ENCODE measurements around the gene DDAH1.
"Not testable (repeated sequence)": the region's sequence is repeated elsewhere in the genome, so short reads cannot be mapped to it uniquely, and the experiment has no call there.

Gene DDAH1

DNA sequence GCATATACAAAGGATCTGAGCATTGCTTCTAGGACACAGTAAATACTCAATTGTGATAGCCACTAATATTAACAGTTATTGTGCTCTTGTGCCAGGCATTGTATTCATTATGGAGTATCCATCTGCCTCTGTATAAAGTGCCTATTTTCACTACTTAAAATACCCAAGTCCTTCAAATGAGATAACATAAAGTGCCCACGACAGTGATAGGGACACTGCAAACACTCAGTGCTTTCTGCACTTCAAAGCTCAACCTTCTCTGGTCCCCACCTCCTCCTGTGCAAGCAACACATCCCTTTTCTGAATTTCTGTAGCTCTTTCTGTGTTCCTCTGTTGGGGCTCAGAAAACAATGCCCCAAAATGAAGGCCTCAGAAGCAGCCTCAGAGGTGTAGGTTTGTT, 6.6 kb upstream of the DDAH1 start:
- peaks cover 49% of the 10 kb centered on the region for H3K36me3 ChIP-seq (ENCODE audit: control insufficient read depth, insufficient read depth, low read length)
- H3K9me3 ChIP-seq (ENCODE audit: control insufficient read depth, low read length) = no peaks in the 10 kb centered on the region
- H3K4me3 ChIP-seq (ENCODE audit: extremely low read depth, insufficient read depth, low read length, poor library complexity, severe bottlenecking) = no peak overlapping the region
- 33 to 57% methylated on average over 1 of the region's 1 CpG for WGBS, 2 experiments (ENCODE audit: insufficient coverage in 2 of 2)
- H3K27ac ChIP-seq (ENCODE audit: low read depth, low read length, severe bottlenecking) = no peak overlapping the region
- H3K4me1 ChIP-seq (ENCODE audit: control insufficient read depth, insufficient read depth, low read length, poor library complexity, severe bottlenecking) = no peaks in the 10 kb centered on the region

DNA sequence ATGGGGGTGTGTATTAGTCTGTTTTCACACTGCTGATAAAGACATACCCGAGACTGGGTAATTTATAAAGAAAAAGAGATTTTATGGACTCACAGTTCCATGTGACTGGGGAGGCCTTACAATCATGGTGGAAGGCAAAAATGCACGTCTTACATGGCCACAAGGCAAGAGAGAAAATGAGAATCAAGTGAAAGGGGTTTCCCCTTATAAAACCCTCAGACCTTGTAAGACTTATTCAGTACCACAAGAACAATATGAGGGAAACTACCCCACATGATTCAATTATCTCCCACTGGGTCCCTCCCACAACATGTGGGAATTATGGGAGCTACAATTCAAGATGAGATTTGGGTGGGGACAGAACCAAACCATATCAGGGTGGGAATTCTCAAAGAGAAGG, 5.2 kb upstream of the DDAH1 start:
- H3K9me3 ChIP-seq (ENCODE audit: control insufficient read depth, low read length); H3K4me3 ChIP-seq (ENCODE audit: extremely low read depth, insufficient read depth, low read length, poor library complexity, severe bottlenecking); H3K4me1 ChIP-seq (ENCODE audit: control insufficient read depth, insufficient read depth, low read length, poor library complexity, severe bottlenecking); H3K27ac ChIP-seq (ENCODE audit: low read depth, low read length, severe bottlenecking): not testable (repeated sequence)
- peaks cover 36% of the 10 kb centered on the region for H3K36me3 ChIP-seq (ENCODE audit: control insufficient read depth, insufficient read depth, low read length)
- 86 to 95% methylated on average over 2 of the region's 2 CpGs for WGBS, 2 experiments (ENCODE audit: insufficient coverage in 2 of 2)

DNA sequence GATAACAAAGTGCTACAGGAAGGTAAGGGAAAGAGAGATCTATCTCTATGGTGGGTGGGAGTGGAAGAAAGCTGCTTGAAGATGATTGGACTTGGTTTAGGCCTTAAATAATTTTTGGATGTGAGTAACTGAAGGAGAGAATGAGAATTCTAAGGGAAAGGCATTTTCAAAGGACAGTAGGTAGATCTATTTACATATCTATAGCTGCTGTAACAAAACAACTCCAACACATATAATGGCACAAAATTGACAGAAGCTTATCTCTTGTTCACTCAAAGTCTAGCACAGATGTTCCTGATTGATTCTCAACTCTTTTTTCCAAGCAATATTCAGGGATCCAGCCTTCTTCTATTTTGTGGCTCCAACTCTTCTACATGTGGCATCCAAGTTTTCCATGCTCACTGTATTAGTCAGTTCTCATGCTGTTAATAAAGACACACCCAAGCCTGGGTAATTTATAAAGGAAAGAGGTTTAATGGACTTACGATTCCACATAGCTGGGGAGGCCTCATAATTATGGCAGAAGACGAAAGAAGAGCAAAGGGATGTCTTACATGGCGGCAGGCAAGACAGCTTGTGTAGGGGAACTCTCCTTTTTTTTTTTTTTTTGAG, 3.1 kb upstream of the DDAH1 start:
- no peak overlapping the region for H3K27ac ChIP-seq (ENCODE audit: low read depth, low read length, severe bottlenecking)
- H3K36me3 ChIP-seq (ENCODE audit: control insufficient read depth, insufficient read depth, low read length) = peaks cover 21% of the 10 kb centered on the region
- H3K4me1 ChIP-seq (ENCODE audit: control insufficient read depth, insufficient read depth, low read length, poor library complexity, severe bottlenecking) = peaks cover 5% of the 10 kb centered on the region
- no peaks in the 10 kb centered on the region for H3K9me3 ChIP-seq (ENCODE audit: control insufficient read depth, low read length)
- no peak overlapping the region for H3K4me3 ChIP-seq (ENCODE audit: extremely low read depth, insufficient read depth, low read length, poor library complexity, severe bottlenecking)
- WGBS, 2 experiments (ENCODE audit: insufficient coverage in 2 of 2) = 100% methylated on average over 2 of the region's 3 CpGs

DNA sequence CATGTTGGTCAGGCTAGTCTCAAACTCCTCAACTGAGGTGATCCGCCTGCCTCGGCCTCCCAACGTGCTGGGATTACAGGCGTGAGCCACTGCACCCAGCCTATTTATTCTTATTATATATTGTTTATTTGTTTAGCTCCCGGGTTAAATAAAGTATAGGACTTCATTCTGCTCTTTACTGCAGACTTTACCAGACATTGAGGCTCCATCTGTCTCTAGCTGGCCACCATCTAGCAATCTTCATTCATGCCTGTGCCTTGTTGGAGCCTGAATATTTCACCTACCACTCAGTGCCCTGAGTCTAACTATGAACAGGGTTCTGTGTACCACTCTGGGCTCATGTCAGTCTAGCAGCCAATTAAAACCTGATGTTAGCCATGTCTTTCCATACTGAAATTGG, 2.1 kb upstream of the DDAH1 start:
- Histone ChIP-seq H3K9me3 (ENCODE audit: control insufficient read depth, low read length) (no peaks in the 10 kb centered on the region), H3K27ac (ENCODE audit: low read depth, low read length, severe bottlenecking) (no peak overlapping the region), H3K4me3 (ENCODE audit: extremely low read depth, insufficient read depth, low read length, poor library complexity, severe bottlenecking) (no peak overlapping the region), H3K36me3 (ENCODE audit: control insufficient read depth, insufficient read depth, low read length) (peaks cover 19% of the 10 kb centered on the region), H3K4me1 (ENCODE audit: control insufficient read depth, insufficient read depth, low read length, poor library complexity, severe bottlenecking) (peaks cover 8% of the 10 kb centered on the region)
- WGBS, 2 experiments (ENCODE audit: insufficient coverage in 2 of 2) = 80% methylated on average over 1 of the region's 5 CpGs; no CpG with 5 or more reads in 1 of the 2 experiments

DNA sequence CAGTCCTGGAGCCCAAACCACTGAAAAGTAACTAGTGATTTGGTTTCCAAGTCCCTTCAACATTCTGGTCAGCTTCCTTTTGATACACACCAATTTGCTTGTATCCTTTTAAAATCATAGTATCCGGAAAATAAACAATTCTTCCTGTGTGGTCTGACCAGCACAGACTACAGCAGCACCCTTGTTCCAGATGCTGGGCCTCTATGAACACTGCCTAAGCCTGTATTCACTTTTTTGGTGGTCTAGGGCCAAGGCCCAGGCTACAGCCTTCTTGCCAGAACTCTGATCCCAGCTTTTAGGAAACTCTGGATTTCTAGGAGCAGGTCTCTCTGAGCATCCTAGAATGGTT, 801 bp upstream of the DDAH1 start:
- no peak overlapping the region for H3K27ac ChIP-seq (ENCODE audit: low read depth, low read length, severe bottlenecking)
- peak overlapping the region; percentile 62 for H3K4me3 ChIP-seq (ENCODE audit: extremely low read depth, insufficient read depth, low read length, poor library complexity, severe bottlenecking)
- H3K9me3 ChIP-seq (ENCODE audit: control insufficient read depth, low read length) = no peaks in the 10 kb centered on the region
- WGBS, 2 experiments (ENCODE audit: insufficient coverage in 2 of 2) = 100% methylated on average over 1 of the region's 1 CpG
- peaks cover 8% of the 10 kb centered on the region for H3K4me1 ChIP-seq (ENCODE audit: control insufficient read depth, insufficient read depth, low read length, poor library complexity, severe bottlenecking)
- peaks cover 11% of the 10 kb centered on the region for H3K36me3 ChIP-seq (ENCODE audit: control insufficient read depth, insufficient read depth, low read length)

DNA sequence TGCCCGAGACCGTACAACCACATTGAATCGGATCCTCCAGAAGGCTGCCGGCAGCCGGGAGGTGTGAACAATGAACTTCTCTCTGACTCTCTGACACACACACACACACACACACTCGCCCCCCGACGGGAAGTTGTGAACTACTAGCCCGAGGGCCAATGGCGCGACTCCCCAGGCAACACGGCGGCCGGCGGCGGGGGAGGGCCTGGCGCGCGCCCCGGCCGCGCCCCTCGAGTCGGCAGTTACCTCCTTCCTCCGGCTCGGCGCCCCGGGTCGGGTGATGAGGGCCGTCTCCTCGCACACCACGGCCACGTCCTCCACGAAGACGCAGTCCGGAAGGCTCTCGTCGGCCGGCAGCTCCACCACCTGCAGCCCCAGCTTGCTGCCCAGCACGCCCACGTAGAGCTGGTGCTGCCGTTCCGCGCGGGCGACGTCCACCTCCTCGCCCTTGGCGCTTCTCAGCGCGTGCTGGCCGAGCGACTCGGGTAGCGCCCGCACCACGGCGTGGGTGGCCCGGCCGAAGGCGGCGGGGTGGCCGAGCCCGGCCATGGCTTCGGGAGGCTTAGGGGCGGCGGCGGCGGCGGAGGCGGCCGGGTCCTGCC, 361 bp downstream of the DDAH1 start:
- peaks cover 8% of the 10 kb centered on the region for H3K4me1 ChIP-seq (ENCODE audit: control insufficient read depth, insufficient read depth, low read length, poor library complexity, severe bottlenecking)
- H3K9me3 ChIP-seq (ENCODE audit: control insufficient read depth, low read length) = no peaks in the 10 kb centered on the region
- H3K27ac ChIP-seq (ENCODE audit: low read depth, low read length, severe bottlenecking) = peak overlapping the region; percentile 64
- peaks cover 5% of the 10 kb centered on the region for H3K36me3 ChIP-seq (ENCODE audit: control insufficient read depth, insufficient read depth, low read length)
- 0% methylated on average over 53 to 57 of the region's 72 CpGs for WGBS, 2 experiments (ENCODE audit: insufficient coverage in 2 of 2)
- H3K4me3 ChIP-seq (ENCODE audit: extremely low read depth, insufficient read depth, low read length, poor library complexity, severe bottlenecking) = peak overlapping the region; percentile 62

DNA sequence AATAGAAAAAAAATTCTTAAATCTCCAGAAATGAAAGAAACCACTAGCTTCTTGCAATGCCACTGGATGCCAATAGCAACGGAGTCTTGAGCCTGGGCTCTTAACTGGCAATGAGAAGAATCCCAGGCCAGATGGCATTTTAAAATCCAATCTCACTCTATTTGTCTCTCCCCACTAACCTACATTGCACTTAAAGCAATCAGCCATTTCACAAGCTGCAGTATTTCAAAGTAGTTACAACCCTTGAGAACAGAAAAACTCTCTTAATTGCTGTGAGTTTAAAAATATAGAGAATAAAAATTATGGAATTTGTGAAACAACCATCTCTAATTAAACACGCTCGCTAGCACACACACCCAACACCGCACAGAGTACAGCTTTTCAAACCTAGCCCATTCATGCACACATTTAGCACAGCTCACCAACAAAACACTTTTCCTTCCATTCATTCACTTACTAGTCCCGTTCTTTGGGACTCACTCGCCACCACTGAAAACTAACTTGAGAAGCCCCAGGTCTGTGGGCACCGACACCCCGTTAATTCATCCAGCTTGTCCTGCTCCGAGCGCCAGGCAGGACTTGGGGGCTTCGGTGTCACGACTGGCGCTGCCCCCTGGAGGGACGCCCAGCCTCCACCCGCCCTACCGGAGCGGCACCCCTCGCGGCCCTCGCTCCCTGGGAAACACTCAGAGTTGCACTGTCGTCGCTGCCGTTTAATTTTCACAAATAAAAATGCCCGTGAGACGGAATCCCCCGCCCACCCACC, 1.0 kb downstream of the DDAH1 start:
- 6 to 9% methylated on average over 23 to 26 of the region's 26 CpGs for WGBS, 2 experiments (ENCODE audit: insufficient coverage in 2 of 2)
- Histone ChIP-seq H3K4me3 (ENCODE audit: extremely low read depth, insufficient read depth, low read length, poor library complexity, severe bottlenecking) (peak overlapping the region; percentile 62), H3K9me3 (ENCODE audit: control insufficient read depth, low read length) (no peaks in the 10 kb centered on the region), H3K36me3 (ENCODE audit: control insufficient read depth, insufficient read depth, low read length) (peaks cover 5% of the 10 kb centered on the region), H3K4me1 (ENCODE audit: control insufficient read depth, insufficient read depth, low read length, poor library complexity, severe bottlenecking) (peaks cover 8% of the 10 kb centered on the region), H3K27ac (ENCODE audit: low read depth, low read length, severe bottlenecking) (peak overlapping the region; percentile 64)

DNA sequence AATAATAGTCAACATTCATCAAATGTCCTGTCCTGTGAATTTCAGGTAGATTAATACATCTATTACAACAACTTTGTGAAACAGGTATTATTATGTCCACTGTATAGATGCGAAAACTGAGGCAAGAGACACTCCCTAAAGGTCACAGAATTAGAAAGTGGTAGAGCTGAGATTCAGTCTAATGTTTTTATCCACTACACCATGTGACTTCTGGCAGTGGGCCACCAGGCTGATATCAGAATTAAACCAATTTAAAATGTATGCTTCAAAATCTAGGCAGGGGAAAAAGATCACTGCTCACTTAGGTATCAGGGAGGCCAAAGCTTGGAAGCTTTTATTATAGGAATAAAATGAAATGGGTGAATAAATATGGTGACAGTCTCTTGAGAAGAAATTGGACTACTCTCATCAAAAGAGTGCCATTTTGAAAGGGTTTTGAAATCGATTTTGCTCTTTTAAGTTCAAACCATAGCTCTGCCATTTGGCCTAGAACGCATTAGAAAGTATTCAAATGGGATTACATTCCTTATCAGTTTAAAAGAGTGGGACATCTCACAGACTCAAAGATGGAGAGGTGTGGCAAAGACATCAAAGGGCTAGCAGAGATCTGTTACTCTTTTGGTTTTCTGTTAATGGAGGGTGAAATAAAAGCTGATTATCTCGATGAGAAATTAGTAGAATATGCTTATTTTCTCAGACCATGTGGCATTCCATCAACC, 1.9 kb downstream of the DDAH1 start:
- Histone ChIP-seq H3K36me3 (ENCODE audit: control insufficient read depth, insufficient read depth, low read length) (peaks cover 5% of the 10 kb centered on the region), H3K4me3 (ENCODE audit: extremely low read depth, insufficient read depth, low read length, poor library complexity, severe bottlenecking) (peak overlapping the region; percentile 62), H3K4me1 (ENCODE audit: control insufficient read depth, insufficient read depth, low read length, poor library complexity, severe bottlenecking) (peaks cover 8% of the 10 kb centered on the region), H3K27ac (ENCODE audit: low read depth, low read length, severe bottlenecking) (no peak overlapping the region), H3K9me3 (ENCODE audit: control insufficient read depth, low read length) (no peaks in the 10 kb centered on the region)
- 67% methylated on average over 1 of the region's 4 CpGs; no CpG with 5 or more reads in 1 of the 2 experiments for WGBS, 2 experiments (ENCODE audit: insufficient coverage in 2 of 2)

DNA sequence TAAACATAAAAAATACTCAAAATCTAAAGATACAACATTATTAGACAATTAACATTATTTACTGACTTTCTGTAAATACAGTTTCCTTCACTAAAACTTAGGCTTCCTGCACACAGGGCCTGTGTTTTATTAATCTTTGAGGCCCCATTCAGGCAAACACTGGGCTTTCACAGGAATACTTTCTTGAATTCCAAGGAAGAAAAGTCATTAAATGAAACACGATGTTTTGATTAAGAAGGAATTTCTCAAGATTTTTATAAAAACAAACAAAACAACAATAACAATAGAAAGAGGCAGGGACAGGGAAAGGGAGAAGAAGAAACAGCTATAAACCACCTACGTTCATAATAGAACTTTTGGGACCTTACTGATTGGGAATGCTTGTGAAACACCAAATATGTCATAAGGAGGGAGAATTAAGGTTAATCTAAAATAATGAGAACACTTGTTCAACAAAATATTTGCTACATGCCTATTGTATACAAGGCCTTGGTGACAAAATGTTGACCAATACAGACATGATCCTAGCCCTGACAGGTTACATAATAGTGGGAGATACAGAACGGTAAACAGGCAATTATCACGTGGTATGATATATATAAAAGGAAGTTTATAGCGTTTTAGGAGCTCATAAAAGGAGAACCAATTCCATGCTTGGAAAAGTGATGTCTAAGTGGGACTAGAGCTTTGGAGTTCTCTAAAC, 3.6 kb downstream of the DDAH1 start:
- no peak overlapping the region for H3K4me3 ChIP-seq (ENCODE audit: extremely low read depth, insufficient read depth, low read length, poor library complexity, severe bottlenecking)
- H3K36me3 ChIP-seq (ENCODE audit: control insufficient read depth, insufficient read depth, low read length) = peaks cover 10% of the 10 kb centered on the region
- no peak overlapping the region for H3K27ac ChIP-seq (ENCODE audit: low read depth, low read length, severe bottlenecking)
- peaks cover 8% of the 10 kb centered on the region for H3K4me1 ChIP-seq (ENCODE audit: control insufficient read depth, insufficient read depth, low read length, poor library complexity, severe bottlenecking)
- no peaks in the 10 kb centered on the region for H3K9me3 ChIP-seq (ENCODE audit: control insufficient read depth, low read length)
- WGBS, 2 experiments (ENCODE audit: insufficient coverage in 2 of 2) = 44 to 52% methylated on average over 3 of the region's 5 CpGs

DNA sequence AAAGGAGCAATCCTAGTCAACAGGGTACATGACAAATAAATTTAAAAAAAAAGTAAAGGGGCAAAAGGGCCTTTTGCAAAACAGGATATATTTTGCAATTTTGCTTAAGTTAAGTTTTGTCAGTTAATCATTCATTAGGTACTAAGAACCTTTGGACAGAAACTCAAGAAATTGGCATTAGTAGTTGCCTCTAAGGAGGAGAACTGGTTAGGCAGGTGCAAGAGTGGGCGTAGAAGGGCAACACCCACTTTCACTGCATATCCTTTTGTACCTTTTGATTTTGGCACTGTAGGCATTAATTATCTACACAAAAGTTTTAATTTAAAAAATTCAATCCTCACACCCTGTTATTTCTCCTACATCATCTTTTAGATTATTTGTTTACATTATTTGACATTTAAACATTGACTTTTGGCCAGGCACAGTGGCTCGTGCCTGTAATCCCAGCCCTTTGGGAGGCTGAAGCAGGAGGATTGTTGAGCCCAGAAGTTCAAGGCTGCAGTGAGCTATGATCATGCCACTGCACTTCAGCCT, 4.3 kb downstream of the DDAH1 start:
- Histone ChIP-seq H3K4me1 (ENCODE audit: control insufficient read depth, insufficient read depth, low read length, poor library complexity, severe bottlenecking) (peaks cover 8% of the 10 kb centered on the region), H3K9me3 (ENCODE audit: control insufficient read depth, low read length) (no peaks in the 10 kb centered on the region), H3K36me3 (ENCODE audit: control insufficient read depth, insufficient read depth, low read length) (peaks cover 10% of the 10 kb centered on the region), H3K27ac (ENCODE audit: low read depth, low read length, severe bottlenecking) (no peak overlapping the region), H3K4me3 (ENCODE audit: extremely low read depth, insufficient read depth, low read length, poor library complexity, severe bottlenecking) (no peak overlapping the region)
- no CpG with 5 or more reads among the region's 2 CpGs for WGBS, 2 experiments (ENCODE audit: insufficient coverage in 2 of 2)
